GM23338 (cell line): ENCODE measurements around the gene KRTCAP2. TPM values are rescaled to one million over a fixed set of nuclear protein-coding genes. Genes with fewer than 3 reads are reported as not detected.
"Not testable (repeated sequence)": the region's sequence is repeated elsewhere in the genome, so short reads cannot be mapped to it uniquely, and the experiment has no call there.

Source experiments
- ATAC-seq: fragments of 200-7000 bp; cut with Tn5 transposase; 3 replicates; pipeline ENCODE4 v1.9.1; 2020
- DNase-seq: peaks from one replicate; pipeline ENCODE4 v3.0.0-alpha.2; 2015; ENCODE audit warnings: low spot score
- H2AFZ ChIP-seq: fragments of 200-600 bp; sonication (generic); 2 replicates; pipeline ENCODE4 v1.8.0; 2016; ENCODE audit warnings: antibody characterized with exemption, mild to moderate bottlenecking, moderate library complexity
- H3F3A ChIP-seq: fragments of 200-600 bp; sonication (generic); replicated peaks from 2 replicates; pipeline ENCODE4 v1.8.0; 2017; ENCODE audit warnings: antibody characterized with exemption, mixed run types, low read depth
- H3K27ac ChIP-seq: fragments of 200-600 bp; sonication (generic); 2 replicates; pipeline ENCODE4 v1.6.1; 2016; ENCODE audit warnings: low read depth
- H3K27me3 ChIP-seq: fragments of 200-600 bp; sonication (generic); 2 replicates; pipeline ENCODE4 v1.8.0; 2016; ENCODE audit warnings: mild to moderate bottlenecking, mixed run types, moderate library complexity; ENCODE audit not compliant: insufficient read depth
- H3K36me3 ChIP-seq: fragments of 200-600 bp; sonication (generic); 2 replicates; pipeline ENCODE4 v1.8.0; 2016; ENCODE audit warnings: mild to moderate bottlenecking; ENCODE audit not compliant: insufficient read depth
- H3K4me1 ChIP-seq: fragments of 200-600 bp; sonication (generic); 2 replicates; pipeline ENCODE4 v1.8.0; 2016; ENCODE audit warnings: mild to moderate bottlenecking, moderate library complexity; ENCODE audit not compliant: insufficient read depth
- H3K4me2 ChIP-seq: fragments of 200-600 bp; sonication (generic); 2 replicates; pipeline ENCODE4 v1.7.1; 2017; ENCODE audit warnings: mixed run types
- H3K4me3 ChIP-seq: fragments of 200-600 bp; sonication (generic); 2 replicates; pipeline ENCODE4 v1.6.1; 2016; ENCODE audit warnings: mixed run types
- H3K79me2 ChIP-seq: fragments of 200-600 bp; sonication (generic); replicated peaks from 2 replicates; pipeline ENCODE4 v1.8.0; 2017; ENCODE audit warnings: mild to moderate bottlenecking; ENCODE audit not compliant: insufficient read depth
- H3K9me2 ChIP-seq: fragments of 200-600 bp; sonication (generic); 2 replicates; pipeline ENCODE4 v1.8.0; 2017; ENCODE audit not compliant: insufficient read depth
- H4K20me1 ChIP-seq: fragments of 200-600 bp; sonication (generic); replicated peaks from 2 replicates; pipeline ENCODE4 v1.8.0; 2017; ENCODE audit warnings: mild to moderate bottlenecking; ENCODE audit not compliant: insufficient read depth
- H3K27ac Mint-ChIP-seq: 2 replicates; pipeline ENCODE4 v1.8.0; 2020; ENCODE audit warnings: inconsistent platforms, mild to moderate bottlenecking, moderate library complexity, mixed read lengths
- H3K27me3 Mint-ChIP-seq: 3 replicates; pipeline ENCODE4 v1.8.0; 2022; ENCODE audit warnings: low read depth, mild to moderate bottlenecking, moderate library complexity, mixed read lengths, inconsistent platforms; ENCODE audit not compliant: insufficient read depth, poor library complexity
- H3K36me3 Mint-ChIP-seq: 3 replicates; pipeline ENCODE4 v1.8.0; 2021; ENCODE audit warnings: low read depth, mild to moderate bottlenecking, inconsistent platforms, moderate library complexity, mixed read lengths
- H3K4me1 Mint-ChIP-seq: 3 replicates; pipeline ENCODE4 v1.8.0; 2020; ENCODE audit warnings: mild to moderate bottlenecking, inconsistent platforms, mixed read lengths
- H3K4me3 Mint-ChIP-seq: 3 replicates; pipeline ENCODE4 v1.8.0; 2021; ENCODE audit warnings: moderate library complexity, mild to moderate bottlenecking, inconsistent platforms, mixed read lengths
- H3K9me3 Mint-ChIP-seq: 3 replicates; pipeline ENCODE4 v1.8.0; 2020; ENCODE audit warnings: moderate library complexity, mild to moderate bottlenecking, inconsistent platforms, mixed read lengths
- CREB1 ChIP-seq: fragments of 250-450 bp; sonication (Bioruptor Pico); IDR thresholded peaks from 2 replicates; pipeline ENCODE4 v1.5.0; 2020; ENCODE audit warnings: low read depth, mild to moderate bottlenecking, moderate library complexity
- CTCF ChIP-seq, 2 experiments: fragments of 200-600 bp in 1 of 2; sonication (generic) in 1 of 2; conservative IDR thresholded peaks; 2 replicates each; pipeline versions ENCODE4 v1.5.1 to v1.6.1; 2016 to 2017; ENCODE audit warnings: antibody characterized with exemption in 2 of 2, low read depth in 2 of 2, mild to moderate bottlenecking in 2 of 2, moderate library complexity in 1 of 2
- ETS1 ChIP-seq: IDR thresholded peaks from 2 replicates; pipeline ENCODE4 v1.6.1; 2016; ENCODE audit warnings: antibody characterized with exemption
- EZH2 ChIP-seq: fragments of 200-600 bp; sonication (generic); IDR thresholded peaks from one replicate; pipeline ENCODE4 v1.8.0; 2017; ENCODE audit warnings: antibody characterized with exemption, mild to moderate bottlenecking, low read depth; ENCODE audit not compliant: unreplicated experiment
- EZH2phosphoT487 ChIP-seq: fragments of 200-600 bp; sonication (generic); IDR thresholded peaks from one replicate; pipeline ENCODE4 v1.8.1; 2018; ENCODE audit warnings: antibody characterized with exemption; ENCODE audit not compliant: unreplicated experiment
- JUNB ChIP-seq: IDR thresholded peaks from one replicate; pipeline ENCODE4 v1.6.1; 2016; ENCODE audit warnings: antibody characterized with exemption; ENCODE audit not compliant: unreplicated experiment
- NANOG ChIP-seq: IDR thresholded peaks from 2 replicates; pipeline ENCODE4 v1.6.1; 2016; ENCODE audit warnings: antibody characterized with exemption, borderline replicate concordance
- POLR2AphosphoS5 ChIP-seq: IDR thresholded peaks from 2 replicates; pipeline ENCODE4 v1.6.1; 2016; ENCODE audit warnings: antibody characterized with exemption, low read depth
- STAT1 ChIP-seq: IDR thresholded peaks from one replicate; pipeline ENCODE4 v1.6.1; 2016; ENCODE audit warnings: antibody characterized with exemption; ENCODE audit not compliant: unreplicated experiment
- ZNF114 ChIP-seq: fragments of 250-450 bp; sonication (Bioruptor Pico); IDR thresholded peaks from 2 replicates; pipeline ENCODE4 v1.5.0; 2020; ENCODE audit warnings: mild to moderate bottlenecking, moderate library complexity
- ZNF331 ChIP-seq: fragments of 250-450 bp; sonication (Bioruptor Pico); IDR thresholded peaks from 2 replicates; pipeline ENCODE4 v1.5.0; 2020; ENCODE audit warnings: low read depth, mild to moderate bottlenecking, moderate library complexity
- polyA plus RNA-seq: library from polyadenylated mRNA; unstranded; fragments of >200 nt; fragmentation: Nextera tagmentation; extraction: Ambion mirVana; gene quantifications from 2 replicates; pipeline ENCODE4 v1.2.1, GENCODE V29; 2016
- total RNA-seq: library from RNA; depleted of rRNA; stranded (reverse); fragments of >200 nt; shearing (Covaris generic); gene quantifications from 2 replicates; pipeline ENCODE4 v1.2.3, GENCODE V29; 2014

Gene KRTCAP2
- total and polyA plus RNA-seq, 2 experiments from 2014 or later, result 106 to 579 TPM

DNA sequence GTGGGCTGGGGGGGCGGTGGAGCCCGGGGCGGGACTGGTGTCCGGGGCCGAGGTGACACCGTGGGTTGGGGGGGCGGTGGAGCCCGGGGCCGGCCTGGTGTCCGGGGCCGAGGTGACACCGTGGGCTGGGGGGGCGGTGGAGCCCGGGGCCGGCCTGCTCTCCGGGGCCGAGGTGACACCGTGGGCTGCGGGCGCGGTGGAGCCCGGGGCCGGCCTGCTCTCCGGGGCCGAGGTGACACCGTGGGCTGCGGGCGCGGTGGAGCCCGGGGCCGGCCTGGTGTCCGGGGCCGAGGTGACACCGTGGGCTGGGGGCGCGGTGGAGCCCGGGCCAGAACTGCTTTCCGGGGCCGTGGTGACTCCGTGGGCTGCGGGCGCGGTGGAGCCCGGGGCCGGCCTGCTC, 16.8 kb upstream of the KRTCAP2 start:
- not testable (repeated sequence) for H3K9me3 Mint-ChIP-seq, H3K36me3 Mint-ChIP-seq, H3K27me3 ChIP-seq, DNase-seq, H3K27ac ChIP-seq, H3K79me2 ChIP-seq, H3K36me3 ChIP-seq, H4K20me1 ChIP-seq, H3K4me3 Mint-ChIP-seq, H2AFZ ChIP-seq, H3K4me2 ChIP-seq, ATAC-seq, H3K9me2 ChIP-seq, H3K4me3 ChIP-seq, H3K27ac Mint-ChIP-seq
- peaks cover 42% of the 10 kb centered on the region for H3K4me1 Mint-ChIP-seq
- H3K4me1 ChIP-seq, result peaks cover 24% of the 10 kb centered on the region
- peaks cover 16% of the 10 kb centered on the region; the same call in 1 of the 2 replicates for H3F3A ChIP-seq
- H3K27me3 Mint-ChIP-seq, result peaks cover 40% of the 10 kb centered on the region

DNA sequence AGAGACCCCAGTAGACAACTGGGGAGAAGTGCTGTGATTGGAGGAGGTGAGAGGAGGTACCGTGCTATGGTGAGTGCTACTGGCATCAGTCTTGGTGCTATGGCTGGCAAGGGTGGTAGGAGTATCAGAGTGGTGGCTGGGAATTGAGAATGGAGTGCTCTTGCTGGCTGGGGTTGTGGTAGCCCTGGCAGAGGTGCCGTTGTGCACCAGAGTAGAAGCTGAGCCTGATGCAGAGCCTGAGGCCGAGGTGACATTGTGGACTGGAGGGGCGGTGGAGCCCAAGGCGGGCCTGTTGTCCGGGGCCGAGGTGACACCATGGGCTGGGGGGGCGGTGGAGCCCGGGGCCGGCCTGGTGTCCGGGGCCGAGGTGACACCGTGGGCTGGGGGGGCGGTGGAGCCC, 15.2 kb upstream of the KRTCAP2 start:
- H3K9me2 ChIP-seq, result no peaks in the 10 kb centered on the region
- H3K36me3 Mint-ChIP-seq, result peaks cover 12% of the 10 kb centered on the region; the same call in 2 of the 3 replicates
- H3K4me3 ChIP-seq, result no peak overlapping the region
- H3K27me3 Mint-ChIP-seq, result peaks cover 28% of the 10 kb centered on the region
- H3K4me3 Mint-ChIP-seq, result peak overlapping the region; percentile 14; the same call in 1 of the 3 replicates
- no peak overlapping the region for H2AFZ ChIP-seq
- DNase-seq, result no peak
- H3K4me1 ChIP-seq, result peaks cover 23% of the 10 kb centered on the region
- no peak overlapping the region for H3K27ac ChIP-seq
- peaks cover 39% of the 10 kb centered on the region for H3K4me1 Mint-ChIP-seq
- no peaks in the 10 kb centered on the region for H4K20me1 ChIP-seq
- H3K27me3 ChIP-seq, result no peaks in the 10 kb centered on the region
- H3F3A ChIP-seq, result peaks cover 10% of the 10 kb centered on the region; the same call in 1 of the 2 replicates
- no peak for ATAC-seq
- H3K79me2 ChIP-seq, result no peaks in the 10 kb centered on the region
- H3K9me3 Mint-ChIP-seq, result 0 out of 3 replicates have a peak, but pooled peaks cover 2% of the 10 kb centered on the region
- TF ChIP-seq CTCF (conservative IDR thresholded peaks at IDR 0.05; ENCODE audit: low read depth in 2 of 2) (no peak), NANOG (no peak), JUNB (no peak), POLR2AphosphoS5 (no peak), CREB1 (CRISPR knock-in tag) (no peak), ZNF331 (CRISPR knock-in tag) (no peak), EZH2phosphoT487 (no peak), STAT1 (no peak), EZH2 (no peak), ZNF114 (CRISPR knock-in tag) (no peak)
- peak overlapping the region; percentile 81 for H3K27ac Mint-ChIP-seq
- H3K36me3 ChIP-seq, result no peaks in the 10 kb centered on the region
- H3K4me2 ChIP-seq, result no peak overlapping the region

- peaks cover 13% of the 10 kb centered on the region for H3K36me3 Mint-ChIP-seq
- Histone ChIP-seq H3K4me3 (no peak overlapping the region), H4K20me1 (no peaks in the 10 kb centered on the region), H3K79me2 (no peaks in the 10 kb centered on the region), H3K27me3 (no peaks in the 10 kb centered on the region), H3K9me2 (no peaks in the 10 kb centered on the region), H3K36me3 (no peaks in the 10 kb centered on the region), H3K4me2 (no peak overlapping the region), H3K4me1 (peaks cover 18% of the 10 kb centered on the region), H3K27ac (no peak overlapping the region), H2AFZ (no peak overlapping the region), H3F3A (peaks cover 8% of the 10 kb centered on the region; the same call in 1 of the 2 replicates)
- ATAC-seq (peak; percentile 39), DNase-seq (peak; percentile 40)
- H3K9me3 Mint-ChIP-seq, result 0 out of 3 replicates have a peak, but pooled peaks cover 2% of the 10 kb centered on the region
- peaks cover 27% of the 10 kb centered on the region for H3K27me3 Mint-ChIP-seq
- peaks cover 37% of the 10 kb centered on the region for H3K4me1 Mint-ChIP-seq
- no peak overlapping the region for H3K27ac Mint-ChIP-seq
- peak overlapping the region; percentile 14; the same call in 1 of the 3 replicates for H3K4me3 Mint-ChIP-seq
- TF ChIP-seq EZH2phosphoT487 (no peak), ETS1 (no peak), POLR2AphosphoS5 (no peak), ZNF331 (CRISPR knock-in tag) (no peak), STAT1 (no peak)
These were observed 14.4 kb upstream of the KRTCAP2 start for GRCh38 chr1:155187456-155187891.
